GM23338 (cell line): ENCODE measurements around the gene PSMD14.

Experiments
- CREB1 ChIP-seq: fragments of 250-450 bp; sonication (Bioruptor Pico); IDR thresholded peaks from 2 replicates; pipeline ENCODE4 v1.5.0; 2020; ENCODE audit warnings: low read depth, mild to moderate bottlenecking, moderate library complexity
- EZH2 ChIP-seq: fragments of 200-600 bp; sonication (generic); IDR thresholded peaks from one replicate; pipeline ENCODE4 v1.8.0; 2017; ENCODE audit warnings: antibody characterized with exemption, mild to moderate bottlenecking, low read depth; ENCODE audit not compliant: unreplicated experiment
- POLR2AphosphoS5 ChIP-seq: IDR thresholded peaks from 2 replicates; pipeline ENCODE4 v1.6.1; 2016; ENCODE audit warnings: antibody characterized with exemption, low read depth
- TF ChIP-seq, protein P1 (sequence below), 2 experiments: fragments of 200-600 bp in 1 of 2; sonication (generic) in 1 of 2; conservative IDR thresholded peaks; 2 replicates each; pipeline versions ENCODE4 v1.5.1 to v1.6.1; 2016 to 2017; ENCODE audit warnings: antibody characterized with exemption in 2 of 2, low read depth in 2 of 2, mild to moderate bottlenecking in 2 of 2, moderate library complexity in 1 of 2

- TF ChIP-seq, protein P1, sequence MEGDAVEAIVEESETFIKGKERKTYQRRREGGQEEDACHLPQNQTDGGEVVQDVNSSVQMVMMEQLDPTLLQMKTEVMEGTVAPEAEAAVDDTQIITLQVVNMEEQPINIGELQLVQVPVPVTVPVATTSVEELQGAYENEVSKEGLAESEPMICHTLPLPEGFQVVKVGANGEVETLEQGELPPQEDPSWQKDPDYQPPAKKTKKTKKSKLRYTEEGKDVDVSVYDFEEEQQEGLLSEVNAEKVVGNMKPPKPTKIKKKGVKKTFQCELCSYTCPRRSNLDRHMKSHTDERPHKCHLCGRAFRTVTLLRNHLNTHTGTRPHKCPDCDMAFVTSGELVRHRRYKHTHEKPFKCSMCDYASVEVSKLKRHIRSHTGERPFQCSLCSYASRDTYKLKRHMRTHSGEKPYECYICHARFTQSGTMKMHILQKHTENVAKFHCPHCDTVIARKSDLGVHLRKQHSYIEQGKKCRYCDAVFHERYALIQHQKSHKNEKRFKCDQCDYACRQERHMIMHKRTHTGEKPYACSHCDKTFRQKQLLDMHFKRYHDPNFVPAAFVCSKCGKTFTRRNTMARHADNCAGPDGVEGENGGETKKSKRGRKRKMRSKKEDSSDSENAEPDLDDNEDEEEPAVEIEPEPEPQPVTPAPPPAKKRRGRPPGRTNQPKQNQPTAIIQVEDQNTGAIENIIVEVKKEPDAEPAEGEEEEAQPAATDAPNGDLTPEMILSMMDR (conservative IDR thresholded peaks at IDR 0.05; ENCODE audit: low read depth in 2 of 2) = no peak
- no peak for TF ChIP-seq CREB1 (CRISPR knock-in tag)
- TF ChIP-seq POLR2AphosphoS5 = no peak
- no peak for TF ChIP-seq EZH2
Measured at GRCh38 chr2:161391737-161392506, 83.7 kb downstream of the PSMD14 start.
